Activated naive CD4-positive, alpha-beta T cell treated with Interleukin-2 at 50 U/mL for 16 hours (primary cell): Measurements from ENCODE around the gene STRIP1.
"Not testable (repeated sequence)": the region's sequence is repeated elsewhere in the genome, so short reads cannot be mapped to it uniquely, and the experiment has no call there.

Experiments
- DNase-seq: peaks from one replicate; pipeline ENCODE4 v3.0.0-alpha.2; 2020

The STRIP1 gene

DNA sequence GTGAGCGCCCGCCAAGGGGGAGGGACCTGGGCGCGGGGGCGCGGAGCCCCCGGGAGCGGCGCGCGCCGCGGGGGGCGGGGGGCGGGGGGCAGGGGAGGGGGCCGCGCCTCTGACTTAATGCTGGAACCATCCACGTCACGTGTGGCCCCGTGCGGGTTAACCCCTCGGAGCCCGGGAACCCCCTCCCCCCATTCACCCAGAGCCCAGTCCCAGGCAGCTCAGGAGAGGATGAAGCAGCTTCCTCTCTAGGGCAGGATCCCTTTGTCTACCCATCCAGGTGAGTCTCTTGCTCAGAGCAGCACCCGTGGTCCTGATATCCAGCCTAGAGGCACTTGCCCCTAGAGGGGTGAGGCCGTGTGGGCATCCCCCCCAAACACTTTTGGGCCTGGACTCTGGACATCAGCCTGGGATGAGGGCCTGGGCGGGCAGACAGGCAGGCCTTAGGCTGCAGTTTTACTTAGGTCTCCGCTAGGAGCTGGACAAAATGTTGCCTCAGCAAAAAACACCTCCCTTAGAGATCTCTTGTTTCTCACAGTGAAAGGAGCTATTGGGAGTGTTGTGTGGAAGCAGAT is 36.3 kb downstream of the STRIP1 start, which contains the start of gene ALX3:
ALX3 (minus strand) TSS at position 2 of the 572 bp plus-strand sequence. CDS start 60 bp downstream, outside the sequence.
- no peak for DNase-seq

DNA sequence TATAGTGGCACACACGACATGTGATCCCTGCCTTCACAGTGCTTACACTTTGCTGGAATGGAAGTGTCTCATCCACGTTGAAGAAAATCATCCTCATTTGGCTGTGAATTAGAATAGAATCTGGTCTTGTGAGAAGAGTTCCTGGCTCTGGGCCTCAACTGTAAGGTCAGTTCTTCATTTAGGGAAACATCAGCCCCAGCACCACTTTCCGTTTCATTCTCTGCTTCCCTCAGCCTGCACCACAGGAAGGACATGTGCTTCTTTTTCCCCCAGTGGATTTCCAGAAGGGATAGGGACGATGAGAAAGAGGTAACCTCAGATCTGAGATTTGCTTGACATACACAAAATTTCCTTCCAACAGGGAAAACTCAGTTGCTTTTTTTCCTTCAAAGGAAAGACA is 39.7 kb downstream of the STRIP1 start:
- no peak for DNase-seq

DNA sequence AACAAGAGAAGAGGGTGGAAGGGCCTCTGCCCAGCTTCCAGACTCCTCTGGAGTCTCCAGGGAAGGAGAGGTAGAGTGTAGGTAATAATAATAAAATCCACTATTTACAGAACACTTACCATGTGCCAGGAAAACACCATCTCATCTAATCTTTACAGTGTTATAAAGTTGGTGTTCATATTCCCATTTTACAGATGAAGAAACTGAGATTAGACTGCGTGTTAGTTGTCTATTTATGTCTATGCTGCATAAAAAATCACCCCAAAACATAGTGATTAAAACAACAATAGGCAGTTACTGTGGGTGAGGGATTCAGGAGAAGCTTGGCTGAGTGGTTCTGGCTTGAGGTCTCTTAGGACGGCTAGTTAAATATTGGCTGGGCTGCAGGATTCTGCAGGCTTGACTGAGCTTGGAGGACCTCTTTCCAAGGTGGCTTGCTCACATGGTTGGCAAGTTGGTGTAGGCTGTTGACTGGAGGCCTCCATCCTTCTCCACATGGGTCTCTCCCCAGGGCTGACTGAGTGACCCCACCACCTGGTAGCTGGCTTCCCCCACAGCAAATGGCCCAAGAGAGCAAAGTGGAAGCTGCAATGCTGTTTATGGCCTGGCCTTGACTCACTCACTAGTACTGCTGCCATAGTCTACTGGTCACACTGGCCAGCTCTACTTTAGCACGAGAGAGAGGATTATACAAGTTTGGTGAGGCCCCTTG is 42.5 kb downstream of the STRIP1 start:
- DNase-seq = no peak

DNA sequence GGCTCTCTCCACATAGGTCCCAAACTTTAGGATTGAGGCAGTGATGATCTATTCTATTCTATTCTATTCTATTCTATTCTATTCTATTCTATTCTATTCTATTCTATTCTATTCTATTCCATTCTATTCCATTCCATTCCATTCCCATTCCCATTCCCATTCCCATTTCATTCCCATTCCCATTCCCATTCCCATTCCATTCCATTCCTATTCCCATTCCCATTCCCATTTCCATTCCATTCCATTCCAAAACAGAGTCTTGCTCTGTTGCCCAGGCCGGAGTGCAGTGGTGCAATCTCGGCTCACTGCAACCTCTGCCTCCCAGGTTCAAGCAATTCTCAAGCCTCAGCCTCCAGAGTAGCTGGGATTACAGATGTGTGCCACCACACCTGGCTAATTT is 45.6 kb downstream of the STRIP1 start:
- not testable (repeated sequence) for DNase-seq

DNA sequence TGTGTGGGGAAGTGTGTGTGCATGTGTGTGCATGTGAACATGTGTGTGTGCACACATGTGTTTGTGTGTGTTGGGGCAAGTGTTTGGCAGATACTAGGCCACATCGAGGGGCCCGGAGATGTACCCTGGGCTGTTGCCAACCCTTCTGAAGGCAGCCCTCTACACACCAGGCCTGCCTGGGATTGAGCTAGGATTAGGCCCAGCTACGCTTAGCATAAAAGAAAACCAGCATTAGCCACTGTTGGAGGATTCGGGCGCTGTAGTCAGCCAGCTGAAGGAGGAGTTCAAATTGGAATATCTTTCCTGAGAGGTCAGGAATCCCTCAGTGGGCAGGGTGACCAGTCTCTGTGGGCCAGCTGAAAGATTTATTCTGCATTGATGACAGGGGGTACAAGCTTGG is 46.6 kb downstream of the STRIP1 start:
- DNase-seq = no peak

DNA sequence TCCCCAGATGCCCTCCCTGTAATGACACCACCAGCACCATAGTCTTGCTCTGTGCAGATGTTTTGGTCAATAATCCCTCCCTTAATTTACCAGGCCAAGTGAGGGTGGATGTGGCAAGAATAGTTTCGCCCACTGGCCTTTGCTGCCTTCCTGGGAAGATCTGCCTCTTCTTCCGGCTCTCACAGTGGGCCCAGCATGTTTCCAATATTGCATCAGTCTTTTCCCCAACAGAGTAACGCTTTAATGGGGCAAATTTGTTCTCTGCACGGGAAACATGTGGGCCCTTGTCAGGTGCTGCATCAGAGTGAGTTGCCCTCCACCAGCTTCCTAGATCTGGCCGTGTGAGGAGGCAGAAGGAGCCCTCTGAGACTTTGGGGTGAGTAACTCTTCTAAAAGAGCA is 48.1 kb downstream of the STRIP1 start:
- DNase-seq = no peak

DNA sequence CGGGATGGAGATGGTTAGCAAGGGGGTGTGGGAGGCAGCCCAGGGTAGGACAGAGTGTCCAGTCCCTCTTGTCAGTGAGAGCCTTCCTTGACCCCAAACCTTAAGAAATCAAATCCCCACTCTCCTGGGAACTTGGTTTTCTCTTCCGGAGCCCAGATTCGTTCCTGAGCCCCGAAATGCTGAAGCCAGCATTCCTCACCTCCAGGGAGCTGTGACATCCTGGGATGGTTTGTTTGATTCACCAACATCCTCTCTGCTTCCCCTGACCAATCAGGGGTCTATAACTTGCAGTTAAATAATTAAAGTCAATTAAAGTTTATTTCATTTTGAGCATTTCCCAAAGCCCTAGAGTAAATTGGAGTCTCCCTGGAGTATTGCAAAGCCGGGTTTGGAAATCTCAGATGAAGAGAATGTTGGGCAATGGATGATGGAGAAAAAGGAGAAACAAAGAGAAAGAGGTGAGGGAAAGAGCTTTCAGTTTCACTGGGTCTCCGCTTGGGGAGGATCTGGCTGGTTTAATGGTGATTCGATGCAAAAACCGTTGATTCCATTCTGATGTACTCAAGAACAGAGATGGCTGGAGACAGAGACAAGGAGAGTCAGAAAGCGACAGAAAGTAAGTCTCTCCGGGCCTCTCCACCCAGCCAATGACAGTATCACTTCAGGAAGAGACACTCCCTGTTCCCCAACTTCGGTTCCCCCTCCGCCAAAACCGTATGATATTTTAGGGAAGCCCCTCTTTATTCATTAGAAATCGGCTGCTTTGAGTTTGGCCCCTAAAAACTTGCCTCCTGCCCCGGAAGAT is 48.8 kb downstream of the STRIP1 start:
- no peak for DNase-seq

DNA sequence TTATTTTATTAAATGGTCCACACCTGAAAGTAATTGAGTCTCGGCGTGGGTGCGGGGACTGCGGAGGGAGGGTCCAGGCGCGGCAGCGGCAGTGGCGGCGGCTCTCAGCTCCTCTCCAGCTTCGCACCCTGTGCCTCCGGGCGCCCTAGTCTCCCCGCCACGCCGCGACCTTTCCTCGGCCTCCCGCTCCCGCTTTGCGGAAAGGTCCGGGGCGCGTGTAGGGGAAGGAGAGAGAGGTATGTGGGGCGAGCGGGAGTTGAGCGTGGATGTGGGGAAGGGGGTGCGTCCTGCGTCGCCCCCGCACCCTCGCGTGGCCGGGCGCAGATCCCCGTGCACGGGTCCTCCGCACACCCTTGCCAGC is 49.4 kb downstream of the STRIP1 start:
- no peak for DNase-seq

DNA sequence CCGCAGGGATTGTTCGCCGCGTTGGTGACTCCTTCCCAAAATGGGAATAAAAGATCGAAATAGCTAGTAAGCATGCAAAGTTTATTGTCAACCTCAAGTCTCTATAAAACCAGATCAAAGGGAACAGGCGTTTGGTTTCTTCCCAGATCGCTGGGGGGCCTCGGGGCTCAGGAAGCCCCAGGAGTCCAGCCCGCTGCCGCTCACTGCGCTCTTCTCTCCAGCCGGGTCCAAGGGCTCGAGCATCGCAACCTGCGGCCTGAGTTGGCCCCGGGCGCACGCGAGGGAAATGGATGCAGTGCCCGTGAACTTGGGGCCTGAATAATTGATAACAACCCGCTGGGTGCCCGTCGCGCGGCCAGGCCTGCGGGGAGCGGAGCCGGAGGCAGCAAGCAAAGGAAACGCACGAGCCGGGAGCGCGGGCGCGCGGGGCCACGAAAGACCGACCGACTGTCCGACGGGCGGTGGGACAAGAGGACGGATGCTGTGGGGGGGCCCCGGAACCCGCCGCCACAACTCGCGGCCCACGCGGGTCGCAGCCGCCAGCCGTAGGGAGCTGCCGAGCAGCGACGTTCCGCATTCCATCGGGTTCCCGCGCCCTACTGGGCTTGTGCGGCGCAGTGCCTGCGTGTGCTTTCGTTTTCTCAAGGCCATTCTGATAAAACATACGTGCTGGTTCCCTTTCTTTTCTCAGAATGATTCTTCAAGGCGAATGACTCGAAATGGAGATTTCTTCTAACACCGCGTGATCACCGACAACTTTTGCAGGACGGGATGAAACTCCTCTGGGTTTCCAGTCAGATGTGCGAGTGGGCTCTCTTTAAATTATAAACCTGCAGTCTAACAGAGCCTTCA is 50.0 kb downstream of the STRIP1 start:
- DNase-seq = peak; percentile 45

DNA sequence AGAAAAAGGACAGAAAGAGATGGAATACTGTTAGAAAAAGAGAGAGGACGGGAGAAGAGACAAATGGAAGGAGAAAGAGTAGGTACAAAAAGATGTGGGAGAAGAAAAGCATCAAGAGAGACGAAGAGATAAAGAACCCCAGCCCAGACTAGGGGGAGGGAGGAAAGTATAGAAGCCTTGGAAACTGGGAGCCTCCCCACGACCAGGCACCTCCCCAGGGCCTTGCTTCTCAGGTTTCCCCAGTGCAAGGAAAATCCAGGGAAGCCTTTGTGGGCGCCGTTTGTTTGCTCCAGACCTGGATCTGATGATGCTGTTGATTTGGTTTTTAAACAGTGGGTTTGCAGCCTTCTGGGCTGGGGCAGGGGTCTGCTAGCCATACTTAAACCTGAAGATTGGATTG is 51.2 kb downstream of the STRIP1 start:
- no peak for DNase-seq

DNA sequence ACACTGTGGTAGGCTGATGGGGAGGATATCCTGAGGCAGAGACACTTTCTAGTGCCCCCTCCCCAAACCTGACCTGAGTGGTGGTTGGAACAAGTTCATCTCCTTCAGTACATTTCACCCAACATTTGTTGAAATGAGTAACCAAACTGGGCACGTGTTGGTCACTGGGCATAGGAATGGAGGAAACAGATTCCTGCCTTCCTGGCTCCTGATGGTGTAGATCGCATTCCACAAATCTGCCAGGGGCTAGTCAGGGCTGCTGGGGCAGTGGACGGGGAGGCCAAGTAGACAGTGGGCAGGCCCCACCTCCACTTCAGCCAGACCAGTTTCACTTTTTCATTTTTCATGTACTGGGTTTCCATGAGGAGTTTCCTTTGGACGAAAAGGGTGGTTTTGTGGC is 52.5 kb downstream of the STRIP1 start:
- DNase-seq = no peak

DNA sequence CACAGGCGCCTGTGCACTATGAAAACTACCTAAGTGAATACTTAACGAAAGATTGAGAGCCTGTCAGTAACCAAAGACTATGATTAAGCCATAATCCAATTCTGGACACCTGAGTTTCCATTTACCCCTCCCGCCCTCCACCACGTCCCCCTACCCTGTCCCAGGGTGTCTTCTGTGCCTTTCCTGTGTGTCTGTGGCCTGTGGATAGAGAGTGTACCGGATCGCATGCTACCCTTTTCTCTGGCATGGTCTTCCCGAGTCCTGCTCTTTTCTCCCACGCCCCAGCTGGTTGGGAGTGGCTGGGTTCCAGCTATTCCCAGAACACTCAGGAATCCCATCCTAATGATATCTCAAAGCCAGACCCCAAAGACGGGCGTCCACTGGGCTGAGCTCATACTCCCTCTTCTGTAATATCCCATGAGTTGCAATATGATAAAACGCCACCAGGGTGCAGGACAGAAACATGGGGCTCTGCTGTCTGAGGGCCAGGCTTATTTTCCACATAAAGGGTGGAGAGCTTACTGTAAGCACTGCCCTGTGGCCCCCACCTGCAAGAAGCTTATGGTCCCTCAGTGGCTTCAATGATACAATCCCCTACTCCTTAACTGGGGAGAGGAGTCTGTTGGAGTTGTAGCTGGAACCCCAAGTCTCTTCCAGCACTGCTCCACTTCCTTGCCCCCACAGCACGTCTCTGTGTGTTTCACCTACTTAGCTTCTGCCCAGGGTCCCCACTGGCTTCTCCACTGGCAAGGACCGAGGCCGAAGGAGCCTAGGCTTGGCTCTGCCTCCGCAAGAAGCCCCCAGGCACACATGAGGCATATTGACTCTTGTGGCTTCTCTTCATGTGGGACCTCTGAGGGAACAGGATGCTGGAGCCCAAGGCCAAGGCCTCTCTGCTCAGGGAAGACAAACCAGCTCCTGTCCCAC is 53.7 kb downstream of the STRIP1 start:
- DNase-seq = peak; percentile 37

DNA sequence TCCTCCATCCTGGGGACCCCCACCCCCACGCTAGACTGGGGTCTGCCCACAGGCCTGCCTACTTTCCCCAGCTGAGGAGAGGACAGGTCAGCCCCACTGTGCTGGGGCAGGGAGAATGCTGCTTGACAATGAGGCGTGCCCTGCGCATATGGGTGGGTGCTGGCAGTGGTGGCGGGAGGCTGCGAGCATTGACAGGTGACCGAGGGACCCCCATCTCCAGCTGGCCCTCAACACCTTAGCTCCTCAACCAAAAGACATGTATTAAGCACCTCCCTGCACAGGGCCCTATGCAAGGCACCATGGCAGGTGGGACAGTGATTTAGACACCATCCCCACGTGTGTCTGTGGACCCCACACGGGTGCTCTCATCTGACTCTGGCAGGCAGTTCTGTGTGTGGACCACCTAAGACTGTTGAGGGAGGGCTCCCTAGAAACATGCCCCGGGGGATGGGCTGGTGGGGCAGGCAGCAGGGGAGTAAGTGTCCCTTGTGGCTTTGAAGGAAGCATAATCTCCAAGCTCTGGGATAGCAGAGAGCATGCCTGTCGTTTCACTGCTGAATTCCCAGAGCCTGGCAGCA is 54.4 kb downstream of the STRIP1 start:
- DNase-seq = no peak

DNA sequence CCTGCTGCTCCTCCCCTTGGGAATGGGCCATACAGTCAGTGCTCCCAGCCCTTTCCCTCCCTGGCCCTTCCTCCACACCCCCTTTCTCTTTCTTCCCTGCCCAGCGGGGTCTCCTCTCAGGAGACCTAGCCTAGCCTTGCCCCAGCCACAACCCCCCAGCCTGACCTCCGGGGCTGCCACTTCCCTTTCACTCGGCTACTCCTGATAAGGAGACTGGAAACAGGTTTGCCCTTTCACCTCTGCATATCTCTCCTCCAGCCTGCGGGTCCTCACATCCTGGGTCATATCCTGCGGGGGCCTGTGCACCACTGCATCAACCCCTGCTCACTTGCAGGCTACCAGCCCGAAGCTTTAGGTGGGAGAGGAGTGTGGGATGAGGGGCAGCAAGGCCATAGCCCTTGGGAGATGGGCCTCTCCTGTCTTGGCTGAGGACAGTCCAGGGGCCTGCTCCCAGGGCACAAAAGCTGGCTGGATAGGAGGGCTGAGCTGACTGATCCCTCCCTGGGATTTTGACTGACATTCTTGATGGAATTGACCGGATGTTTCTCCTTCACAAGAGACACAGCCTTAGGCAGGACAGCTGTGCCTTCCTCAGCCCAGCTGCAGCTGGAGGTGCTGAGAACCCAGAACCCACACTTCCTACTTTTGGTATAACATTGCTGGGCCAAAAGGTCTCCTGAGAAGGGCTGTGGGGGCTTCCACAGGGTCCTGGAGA is 55.3 kb downstream of the STRIP1 start:
- DNase-seq = no peak

DNA sequence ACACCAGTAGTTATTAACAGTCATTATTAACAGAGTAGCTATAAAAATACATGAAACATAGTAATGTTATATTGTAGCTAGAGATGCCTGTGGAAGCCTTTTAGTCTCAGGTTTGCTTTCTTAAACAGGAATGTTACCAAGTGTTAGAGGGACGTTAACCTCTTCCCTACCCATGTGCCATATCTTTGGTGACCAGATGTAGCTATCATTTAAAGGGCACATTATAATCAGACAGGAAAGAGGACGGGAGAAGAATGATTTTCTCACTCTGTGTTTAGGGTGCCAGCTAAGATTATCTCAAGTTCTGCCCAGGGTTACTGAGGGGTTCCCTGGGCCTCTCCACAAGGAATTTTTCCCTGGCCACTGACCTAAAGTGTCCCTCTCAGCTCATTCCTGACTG is 57.0 kb downstream of the STRIP1 start:
- DNase-seq = no peak

DNA sequence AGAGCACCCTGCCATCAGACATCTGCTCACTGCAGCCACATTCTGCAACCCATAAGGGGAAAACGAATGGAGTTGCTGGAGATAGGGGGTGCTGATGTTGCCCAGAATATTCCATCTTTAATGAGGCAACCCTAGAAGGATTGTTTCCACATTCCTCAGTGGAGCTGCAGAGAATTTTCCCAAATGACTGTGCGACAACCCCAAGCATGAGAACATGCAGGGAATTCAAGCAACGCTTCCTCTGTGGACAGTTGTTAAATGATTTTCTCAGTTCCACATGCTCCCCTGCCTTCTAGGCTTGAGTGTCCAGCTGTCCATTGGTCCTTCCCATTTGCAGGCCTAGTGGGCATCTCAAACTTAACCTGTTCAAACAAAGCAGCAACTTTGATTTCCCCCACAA is 57.4 kb downstream of the STRIP1 start:
- no peak for DNase-seq

DNA sequence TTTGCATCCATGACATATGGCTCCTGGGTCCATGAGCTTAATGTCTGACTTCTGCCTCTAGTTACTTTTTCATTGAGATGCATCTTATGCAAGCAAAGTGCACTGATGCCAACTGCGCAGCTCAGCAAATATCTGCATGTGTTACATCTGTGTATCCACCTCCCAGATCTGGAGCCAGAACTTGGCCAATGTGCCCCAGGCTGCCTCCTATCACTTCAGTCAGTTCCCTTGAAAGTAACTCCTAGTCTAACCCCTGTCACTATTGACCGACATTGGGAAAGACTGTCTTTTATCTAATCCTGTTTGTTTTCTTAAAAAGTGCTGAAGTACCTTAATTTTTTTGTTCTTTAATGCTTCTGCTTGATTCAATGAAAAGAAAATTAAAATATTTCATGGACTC is 58.6 kb downstream of the STRIP1 start:
- no peak for DNase-seq

DNA sequence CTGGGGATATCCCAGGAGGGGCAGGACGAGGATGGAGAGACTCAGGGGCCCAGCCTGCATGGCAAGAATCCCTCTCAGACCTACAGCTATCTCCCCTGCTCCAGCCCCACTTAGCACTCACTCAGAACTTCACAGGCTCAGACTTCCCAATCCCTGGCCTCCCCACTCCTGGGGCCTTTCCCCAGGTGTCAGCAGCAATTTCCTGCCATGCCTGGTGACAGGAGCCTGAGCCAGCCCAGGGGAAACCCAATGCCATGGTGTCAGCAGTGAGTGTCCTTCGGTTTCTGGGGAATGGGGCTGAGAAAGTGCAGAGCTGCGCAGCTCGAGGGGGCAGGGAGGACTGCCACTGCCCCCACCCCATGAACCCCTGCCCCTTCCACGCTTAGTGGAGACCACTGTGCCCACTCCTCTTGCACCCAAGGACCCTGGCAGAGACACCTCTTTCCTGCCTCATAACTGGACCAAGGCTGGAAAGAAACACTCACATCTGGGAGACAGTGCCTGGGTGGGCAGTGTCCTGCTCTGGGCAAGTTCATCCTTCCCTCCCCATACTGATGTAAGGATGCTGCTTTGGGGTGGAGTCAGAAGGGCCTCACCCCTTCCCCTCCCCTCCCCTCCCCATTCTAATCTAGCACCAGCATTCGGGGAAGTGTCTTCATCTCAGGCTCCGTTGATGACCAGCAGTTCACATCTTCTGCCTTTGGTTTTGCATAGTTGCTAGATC is 60.7 kb downstream of the STRIP1 start:
- no peak for DNase-seq

DNA sequence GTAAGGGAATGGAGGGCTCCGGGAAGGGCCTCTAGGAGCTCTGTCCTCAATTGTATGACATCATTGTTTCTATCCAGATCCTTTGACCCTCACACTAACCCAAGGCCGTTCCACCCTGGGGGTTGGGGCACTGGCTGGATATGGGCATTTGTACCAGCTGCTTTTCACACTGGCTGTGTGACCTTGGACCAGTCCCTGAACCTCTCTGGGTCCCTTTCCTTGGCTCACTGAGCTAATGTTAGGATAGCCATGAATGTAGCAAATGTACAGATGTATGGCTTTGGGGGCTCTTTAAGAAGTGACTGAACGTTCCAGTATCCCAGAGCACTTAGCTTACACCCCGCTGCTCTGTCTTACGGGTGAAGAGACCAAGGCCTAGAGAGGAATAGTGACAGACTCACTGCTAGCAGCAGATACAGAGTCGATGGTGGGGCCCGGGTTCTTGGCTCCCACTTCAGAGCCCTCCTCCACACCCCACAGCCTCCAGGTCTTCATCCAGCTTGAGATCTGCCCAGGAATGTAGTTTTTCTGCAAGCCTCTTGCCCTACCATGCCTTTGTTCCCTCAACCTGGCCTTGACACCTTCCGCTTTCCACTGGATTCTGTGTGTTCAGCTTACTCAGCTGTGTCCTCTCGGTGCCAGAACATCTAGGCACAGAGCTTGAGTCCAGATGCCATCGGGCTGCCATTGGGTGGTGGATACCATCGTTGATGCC is 63.2 kb downstream of the STRIP1 start:
- DNase-seq = no peak
